Small intestine (tissue), 7 donors: ENCODE measurements around the gene ASTN1. TPM values are rescaled to one million over a fixed set of nuclear protein-coding genes. Genes with fewer than 3 reads are reported as not detected.

Source experiments
- DNase-seq, 2 donors: peaks; one replicate each; pipeline versions ENCODE4 v3.0.0 to v3.0.0-alpha.2; 2013
- FAIRE-seq: peaks from 2 replicates; lab custom pipeline; 2012; peaks lifted over from hg19 to GRCh38; lab: Jason Lieb, UNC
- H3K27ac ChIP-seq, 3 donors: one replicate each; pipeline ENCODE4 v1.5.1; 2013; ENCODE audit warnings: low read length in 2 of 3, mild to moderate bottlenecking in 2 of 3, control low read depth in 1 of 3, inconsistent platforms in 1 of 3, low read depth in 1 of 3, moderate library complexity in 1 of 3
- H3K27me3 ChIP-seq, 3 donors: one replicate each; pipeline ENCODE4 v1.6.1; 2013; ENCODE audit warnings: low read length in 3 of 3, inconsistent platforms in 1 of 3; ENCODE audit not compliant: control insufficient read depth in 3 of 3, insufficient read depth in 3 of 3
- H3K36me3 ChIP-seq, 3 donors: one replicate each; pipeline ENCODE4 v1.6.1; 2013; ENCODE audit warnings: low read length in 3 of 3, inconsistent platforms in 1 of 3, low read depth in 1 of 3, mild to moderate bottlenecking in 1 of 3, moderate library complexity in 1 of 3; ENCODE audit not compliant: control insufficient read depth in 3 of 3, insufficient read depth in 2 of 3
- H3K4me1 ChIP-seq, 3 donors: one replicate each; pipeline ENCODE4 v1.6.1; 2013; ENCODE audit warnings: low read length in 2 of 3, inconsistent platforms in 1 of 3, low read depth in 1 of 3, mild to moderate bottlenecking in 1 of 3, moderate library complexity in 1 of 3; ENCODE audit not compliant: control insufficient read depth in 3 of 3, insufficient read depth in 2 of 3
- H3K4me3 ChIP-seq, 3 donors: one replicate each; pipeline ENCODE4 v1.5.1; 2013; ENCODE audit warnings: low read length in 3 of 3, control low read depth in 1 of 3, inconsistent platforms in 1 of 3, low read depth in 1 of 3, mild to moderate bottlenecking in 1 of 3, moderate library complexity in 1 of 3
- H3K9me3 ChIP-seq, 2 donors: one replicate each; pipeline ENCODE4 v1.6.1; 2013; ENCODE audit warnings: low read depth in 1 of 2, low read length in 1 of 2; ENCODE audit not compliant: control insufficient read depth in 2 of 2, insufficient read depth in 1 of 2
- WGBS, 3 donors: extraction: QIAGEN DNeasy Blood & Tissue Kit; methylation state at CpG; one replicate each; pipeline ENCODE4 v1.1.7; 2013; 5-methylcytosine and 5-hydroxymethylcytosine counted together
- polyA plus RNA-seq, 4 donors: library from polyadenylated mRNA; stranded (reverse) in 3 of 4; unstranded in 1 of 4; fragments of 200-250 nt in 3 of 4; fragments of 120-200 nt in 1 of 4; gene quantifications; one replicate each; pipeline versions ENCODE4 v1.2.1 to v1.2.3, GENCODE V29; 2013
- donor health status: healthy with polysubstance abuse.
- donor health status: control.
- donor health status: control.
- donor health status: Bipolar disorder and iron deficiency.
- donor health status: healthy.

ASTN1 gene
- polyA plus RNA-seq, 4 donors = 0.15 to 0.90 TPM; not detected in 2

DNA sequence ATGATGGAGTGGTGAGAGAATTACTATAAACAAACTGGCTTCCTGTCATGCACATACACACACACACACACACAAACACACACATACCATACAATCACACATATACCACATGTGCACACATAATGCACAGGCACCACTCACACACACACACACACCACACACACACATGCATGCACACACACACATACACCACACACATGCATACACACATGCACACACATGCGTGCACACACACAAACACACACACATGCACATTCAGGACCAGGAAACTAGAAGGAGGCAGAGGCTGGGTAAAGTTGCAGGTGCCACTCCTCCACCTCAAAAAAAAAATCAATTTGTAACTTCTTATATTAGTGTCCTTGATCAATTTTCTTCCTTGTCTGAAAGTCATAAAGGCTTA lies 153.0 kb downstream of the ASTN1 start:
- no peaks in the 10 kb centered on the region for H3K36me3 ChIP-seq
- FAIRE-seq = no peak
- no peaks in the 10 kb centered on the region for H3K4me1 ChIP-seq
- no peaks in the 10 kb centered on the region for H3K9me3 ChIP-seq
- 86 to 93% (median 90%) methylated on average over 1 of the region's 1 CpG for WGBS, 3 donors
- H3K4me3 ChIP-seq = no peak overlapping the region
- H3K27me3 ChIP-seq = peaks cover 0 to 2% (median 0%) of the 10 kb centered on the region in 3 donors
- H3K27ac ChIP-seq = no peak overlapping the region
- no peak for DNase-seq

DNA sequence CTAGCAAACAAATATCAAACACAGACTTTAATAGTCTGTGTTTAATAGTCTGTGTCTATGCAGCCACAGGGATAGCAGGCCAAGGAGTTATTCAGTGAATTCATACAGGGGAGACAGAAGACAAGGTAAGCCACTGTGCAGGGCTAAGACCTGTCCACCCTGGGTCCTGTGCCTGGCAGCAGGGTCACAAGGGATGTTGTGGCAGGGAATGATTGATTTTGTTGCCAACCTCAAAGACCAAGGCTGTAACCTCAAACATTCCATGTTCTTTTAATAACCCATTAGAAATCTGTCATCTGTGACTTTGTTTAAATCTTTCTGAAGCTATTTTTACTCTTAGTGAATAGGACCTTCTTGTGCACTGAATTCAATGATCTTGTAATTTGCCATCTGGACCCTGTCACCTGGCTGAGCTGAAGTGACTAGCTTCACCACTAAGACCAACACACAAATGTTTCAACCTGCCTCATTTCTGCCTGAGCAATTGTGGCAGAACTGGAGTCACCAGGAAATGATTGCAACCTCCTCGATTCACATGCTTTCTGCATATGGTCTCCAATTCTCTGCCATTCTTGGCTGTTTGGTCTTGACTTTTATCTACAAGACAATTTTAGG lies 154.2 kb downstream of the ASTN1 start:
- H3K4me3 ChIP-seq = no peak overlapping the region
- H3K36me3 ChIP-seq = no peaks in the 10 kb centered on the region
- H3K9me3 ChIP-seq = no peaks in the 10 kb centered on the region
- WGBS, 3 donors = 66 to 81% (median 69%) methylated on average over 1 of the region's 1 CpG
- DNase-seq (no peak), FAIRE-seq (no peak)
- H3K27ac ChIP-seq = no peak overlapping the region
- peaks cover 0 to 2% (median 0%) of the 10 kb centered on the region in 3 donors for H3K27me3 ChIP-seq
- no peaks in the 10 kb centered on the region for H3K4me1 ChIP-seq

DNA sequence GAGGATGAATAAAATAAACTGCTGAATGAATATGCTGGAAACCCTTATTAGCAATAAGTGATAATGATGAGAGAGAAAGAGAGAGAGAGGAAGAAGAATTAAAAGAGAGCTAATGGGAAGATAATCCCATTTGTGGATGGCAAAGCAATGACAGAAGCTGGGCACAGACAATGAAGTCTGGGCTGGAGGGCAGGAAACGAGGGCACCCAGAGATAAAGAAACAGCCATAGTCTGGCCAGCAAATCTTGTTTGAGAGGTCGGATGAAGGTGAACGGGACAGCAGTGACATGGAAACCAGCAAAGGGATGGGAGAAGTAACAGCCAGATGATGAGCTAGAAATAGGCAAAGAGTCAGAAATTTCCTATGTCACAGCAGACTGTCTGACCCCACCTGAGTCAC lies 155.9 kb downstream of the ASTN1 start:
- Histone ChIP-seq H3K4me1 (no peaks in the 10 kb centered on the region), H3K27me3 (peaks cover 0 to 2% (median 0%) of the 10 kb centered on the region in 3 donors), H3K9me3 (no peaks in the 10 kb centered on the region), H3K36me3 (no peaks in the 10 kb centered on the region), H3K4me3 (no peak overlapping the region), H3K27ac (no peak overlapping the region)
- FAIRE-seq (no peak), DNase-seq (no peak)
- WGBS, 3 donors = 54 to 74% (median 61%) methylated on average over 3 of the region's 3 CpGs

DNA sequence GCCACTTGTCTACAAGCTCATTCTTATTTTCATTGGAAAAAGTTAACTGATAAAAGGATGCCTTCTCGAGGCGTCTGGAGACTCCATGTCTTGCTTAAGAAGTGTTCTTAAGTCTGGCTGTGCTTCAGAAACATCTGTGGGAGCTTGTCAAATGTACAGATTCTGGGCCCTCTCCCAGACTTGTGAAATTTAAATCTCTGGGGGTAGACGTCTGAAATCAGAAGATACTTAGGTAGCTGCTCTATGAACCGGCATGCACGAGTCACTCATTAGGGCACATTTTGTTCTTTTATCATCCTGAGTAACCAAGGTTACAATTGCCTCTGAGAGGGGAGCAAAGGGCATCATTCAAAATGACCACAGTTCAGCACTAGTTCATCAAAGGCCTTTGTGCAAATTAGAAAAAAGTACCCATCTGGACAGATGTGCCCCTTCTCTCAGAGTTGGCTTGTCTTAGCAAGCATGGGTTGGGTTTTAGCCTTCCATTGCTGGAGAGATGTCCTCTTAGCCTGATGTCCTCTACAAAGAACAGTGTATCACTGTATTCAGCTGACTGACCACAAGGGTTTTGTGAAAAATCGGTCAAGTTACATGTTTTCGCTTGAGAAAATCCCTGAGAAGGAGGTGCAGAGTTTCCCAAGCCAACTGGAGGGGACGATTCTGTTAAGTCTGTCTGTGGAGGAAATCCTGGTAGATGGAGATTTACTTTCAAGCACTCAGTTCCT lies 156.9 kb downstream of the ASTN1 start:
- Histone ChIP-seq H3K27me3 (peaks cover 0 to 2% (median 0%) of the 10 kb centered on the region in 3 donors), H3K9me3 (no peaks in the 10 kb centered on the region), H3K4me1 (no peaks in the 10 kb centered on the region), H3K27ac (no peak overlapping the region), H3K36me3 (no peaks in the 10 kb centered on the region), H3K4me3 (no peak overlapping the region)
- FAIRE-seq (no peak), DNase-seq (no peak)
- WGBS, 3 donors = 53 to 63% (median 62%) methylated on average over 8 of the region's 8 CpGs

DNA sequence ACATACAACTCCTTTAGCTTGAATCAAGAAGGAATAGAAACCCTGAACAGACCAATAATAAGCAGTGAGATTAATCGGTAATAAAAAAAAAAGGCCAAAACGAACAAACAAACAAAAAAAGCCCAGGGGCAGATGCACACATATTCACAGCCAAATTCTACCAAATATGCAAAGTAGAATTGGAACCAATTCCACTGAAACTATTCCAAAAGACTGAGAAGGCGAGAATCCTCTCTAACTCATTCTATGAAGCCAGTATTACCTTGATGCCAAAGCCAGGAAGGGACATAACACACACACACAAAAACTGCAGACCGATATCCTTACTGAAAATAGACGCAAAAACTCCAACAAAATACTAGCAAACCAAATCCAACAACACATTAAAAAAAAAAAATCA lies 161.6 kb downstream of the ASTN1 start:
- DNase-seq (no peak), FAIRE-seq (no peak)
- H3K4me3 ChIP-seq = no peak overlapping the region
- H3K27ac ChIP-seq = no peak overlapping the region
- 62 to 75% (median 68%) methylated on average over 5 of the region's 5 CpGs for WGBS, 3 donors
- no peaks in the 10 kb centered on the region for H3K4me1 ChIP-seq
- H3K36me3 ChIP-seq = no peaks in the 10 kb centered on the region
- H3K27me3 ChIP-seq = peaks cover 0 to 2% (median 0%) of the 10 kb centered on the region in 3 donors
- H3K9me3 ChIP-seq = no peaks in the 10 kb centered on the region

DNA sequence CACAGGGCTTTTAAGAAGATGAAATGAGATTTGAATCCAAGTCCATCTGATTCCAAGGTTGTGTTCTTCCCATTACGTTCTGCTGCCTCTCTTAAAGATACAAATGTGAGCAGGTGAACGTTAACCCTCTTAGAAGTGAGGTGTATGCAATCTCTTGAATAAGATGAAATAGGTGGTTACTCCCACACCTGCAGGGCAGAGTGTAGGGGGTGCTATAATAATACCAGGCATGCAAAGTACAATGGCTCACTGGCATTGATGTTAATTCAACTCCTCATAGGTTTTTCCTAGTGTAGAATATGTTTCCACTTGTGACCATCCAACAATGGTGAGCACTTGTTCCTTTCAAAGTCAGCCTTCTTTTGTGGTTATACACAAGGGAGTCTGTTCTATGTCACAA lies 163.0 kb downstream of the ASTN1 start:
- FAIRE-seq (no peak), DNase-seq (no peak)
- Histone ChIP-seq H3K36me3 (no peaks in the 10 kb centered on the region), H3K27me3 (peaks cover 0 to under 1% (median 0%) of the 10 kb centered on the region in 3 donors), H3K27ac (no peak overlapping the region), H3K9me3 (no peaks in the 10 kb centered on the region), H3K4me1 (no peaks in the 10 kb centered on the region), H3K4me3 (no peak overlapping the region)
- WGBS, 3 donors = 65 to 74% (median 70%) methylated on average over 2 of the region's 2 CpGs

DNA sequence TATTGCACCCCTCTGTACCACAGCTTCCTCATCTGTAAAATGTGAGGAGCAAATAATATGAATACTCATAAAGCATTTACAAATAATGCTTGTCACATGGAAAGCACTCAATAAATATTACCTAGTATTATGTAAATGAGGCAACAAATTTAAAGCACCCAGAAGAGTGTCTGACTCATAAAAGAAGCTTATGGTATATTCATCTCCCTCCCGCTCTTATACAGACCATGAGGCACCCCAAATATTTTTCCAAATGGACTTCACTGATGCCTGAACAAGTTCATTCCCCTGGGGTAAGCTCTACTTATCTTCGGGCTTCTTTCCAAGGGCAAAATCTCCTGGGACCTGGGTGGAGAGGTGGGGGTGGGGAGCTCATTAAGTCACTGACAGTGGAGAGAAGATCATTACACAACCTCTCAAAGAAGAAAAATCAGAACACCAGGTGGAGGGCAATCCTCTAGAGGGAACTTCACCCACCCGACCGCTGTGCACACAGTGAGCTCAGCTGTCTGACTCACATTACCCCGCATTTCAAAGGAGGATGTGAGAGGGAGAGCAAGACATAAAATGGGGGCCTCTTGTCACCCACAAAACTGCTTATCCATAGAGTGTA lies 166.2 kb downstream of the ASTN1 start:
- no peak for DNase-seq
- no peak overlapping the region for H3K27ac ChIP-seq
- no peak for FAIRE-seq
- 74 to 75% (median 75%) methylated on average over 5 of the region's 5 CpGs for WGBS, 3 donors
- no peaks in the 10 kb centered on the region for H3K9me3 ChIP-seq
- no peak overlapping the region for H3K4me3 ChIP-seq
- H3K27me3 ChIP-seq = no peaks in the 10 kb centered on the region
- H3K4me1 ChIP-seq = no peaks in the 10 kb centered on the region
- H3K36me3 ChIP-seq = no peaks in the 10 kb centered on the region

DNA sequence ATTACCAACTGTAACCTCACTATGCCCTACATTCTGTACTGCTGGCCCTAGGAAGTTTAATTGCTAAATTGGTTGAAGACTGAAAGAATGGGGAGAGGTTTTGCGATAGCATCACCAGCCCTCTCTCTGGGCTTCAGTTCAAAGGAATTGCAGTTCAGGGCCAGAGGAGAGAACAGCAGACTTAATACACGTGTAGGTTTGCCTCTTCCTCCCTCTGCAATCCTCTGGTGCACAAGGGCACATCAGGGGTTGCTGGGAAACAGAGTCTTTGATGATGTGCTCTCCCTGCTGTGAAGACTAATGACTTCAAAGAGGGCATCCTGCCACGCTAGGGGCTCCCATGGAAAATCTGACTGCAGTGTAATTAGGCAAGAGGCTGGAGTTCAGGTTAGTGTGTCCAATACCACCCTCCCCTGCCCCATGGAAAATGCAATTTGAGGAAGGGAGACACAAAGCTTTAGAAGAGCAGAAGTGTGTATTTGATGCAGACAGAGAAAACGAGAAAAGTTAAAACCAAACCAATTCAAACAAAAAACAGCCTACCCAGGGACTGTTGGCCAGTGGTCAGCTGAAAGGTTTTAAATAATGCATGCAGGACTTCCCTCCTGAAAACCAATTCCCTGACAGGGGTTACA lies 167.9 kb downstream of the ASTN1 start:
- Histone ChIP-seq H3K9me3 (no peaks in the 10 kb centered on the region), H3K27me3 (no peaks in the 10 kb centered on the region), H3K36me3 (no peaks in the 10 kb centered on the region), H3K4me1 (no peaks in the 10 kb centered on the region), H3K4me3 (no peak overlapping the region), H3K27ac (no peak overlapping the region)
- FAIRE-seq (no peak), DNase-seq (no peak)
- whole genome bisulfite sequencing, 3 donors = 4 to 21% (median 12%) methylated on average over 4 of the region's 4 CpGs
